ENCODE data around the gene FBXL20. TPM values are rescaled to one million over a fixed set of nuclear protein-coding genes. Genes with fewer than 3 reads are reported as not detected.

FBXL20 gene
- total and polyA plus RNA-seq, 2 of the 8 experiments (the other 6 are each of a cell fraction or from before 2014, with no cell fraction given) = 5.5 to 11.0 TPM

- Histone ChIP-seq H4K5ac (ENCODE audit: insufficient read length, low read depth, low read length) (no peak overlapping the region), H3K79me1 (ENCODE audit: low read depth, low read length) (no peaks in the 10 kb centered on the region), H4K8ac (ENCODE audit: extremely low read depth, insufficient read depth, low read length) (no peak overlapping the region; the same call in 1 of the 2 replicates), H3K23me2 (ENCODE audit: low read depth, low read length) (peaks cover 6% of the 10 kb centered on the region; the same call in 1 of the 2 replicates), H3K79me2 (ENCODE audit: control insufficient read depth in 1 of 2, insufficient read depth in 2 of 2, low read length in 2 of 2) (no peaks in the 10 kb centered on the region), H3K4me1 (replicated peaks in 1 of 4; ENCODE audit: control insufficient read depth in 3 of 4, insufficient read depth in 4 of 4, low read length in 3 of 4) (peaks cover 5 to 32% (median 24%) of the 10 kb centered on the region in 4 experiments), H3K4me3 (ENCODE audit: extremely low read depth in 1 of 4, insufficient read depth in 2 of 4, low read depth in 3 of 4, low read length in 4 of 4) (peak overlapping the region in 3 of 4 experiments; percentile 49 to 62 (median 51); a peak in 2 of 8 replicates), H2AFZ (ENCODE audit: low read length) (no peak overlapping the region), H2BK15ac (ENCODE audit: low read length) (peak overlapping the region; percentile 88), H4K20me1 (replicated peaks in 1 of 2; ENCODE audit: control insufficient read depth in 1 of 2, insufficient read depth in 2 of 2, low read length in 2 of 2) (peaks cover 0 to 5% of the 10 kb centered on the region in 2 experiments), H3K23ac (ENCODE audit: insufficient read length) (no peak overlapping the region), H2AK5ac (ENCODE audit: low read depth, low read length) (0 out of 2 replicates have a peak overlapping the region, but pooled peaks have one; percentile 80), H3K27ac (ENCODE audit: low read depth, low read length) (no peak overlapping the region), H2BK5ac (ENCODE audit: low read depth, low read length) (peak overlapping the region; percentile 87; the same call in 1 of the 2 replicates), H3K4ac (replicated peaks; ENCODE audit: insufficient read length, low read depth, low read length) (peak overlapping the region; percentile 70), H3K56ac (replicated peaks; ENCODE audit: insufficient read length, low read depth, low read length) (no peak overlapping the region), H3K36me3 (ENCODE audit: control insufficient read depth in 2 of 4, insufficient read depth in 4 of 4, low read length in 3 of 4) (peaks cover 9 to 14% (median 13%) of the 10 kb centered on the region in 4 experiments; a peak in 7 of 8 replicates), H3K18ac (ENCODE audit: extremely low read depth, low read length) (peak overlapping the region; percentile 85), H3K27me3 (replicated peaks in 1 of 4; ENCODE audit: control insufficient read depth in 3 of 4, extremely low read depth in 1 of 4, insufficient read depth in 3 of 4, low read length in 3 of 4) (peaks cover 0 to 4% (median 2%) of the 10 kb centered on the region in 4 experiments; a peak in 3 of 7 replicates), H3K14ac (ENCODE audit: insufficient read length) (no peak overlapping the region), H3K4me2 (ENCODE audit: insufficient read depth in 1 of 2, low read depth in 2 of 2, low read length in 2 of 2) (peak overlapping the region; percentile 68 to 85; a peak in 3 of 4 replicates), H3K9ac (replicated peaks in 1 of 4; ENCODE audit: extremely low read depth in 1 of 4, low read depth in 3 of 4, low read length in 3 of 4) (no peak overlapping the region; a peak in 2 of 7 replicates), H2BK20ac (ENCODE audit: low read length) (peak overlapping the region; percentile 87; the same call in 1 of the 2 replicates), H2BK120ac (replicated peaks; ENCODE audit: low read depth, low read length) (no peak overlapping the region), H2BK12ac (ENCODE audit: low read depth, low read length) (peak overlapping the region; percentile 96), H4K91ac (replicated peaks; ENCODE audit: insufficient read length, low read length) (peak overlapping the region; percentile 84), H3K9me3 (ENCODE audit: insufficient read depth in 2 of 2, low read depth in 1 of 2, low read length in 1 of 2) (no peaks in the 10 kb centered on the region)
- DNase-seq (ENCODE audit: low read depth in 1 of 2, low spot score in 2 of 2) (no peak), FAIRE-seq (no peak)
- CTCF ChIA-PET (ENCODE audit: partially characterized antibody) = interaction anchor here (0.6 to 24.1 kb wide), 11 partner anchors 9 to 1720 kb away, joined by 3 to 982 read pairs (median 6); partner anchors contain the start of genes CACNB1, RPL19 and STAC2
- 61% methylated on average over 8 of the region's 8 CpGs; no CpG with 5 or more reads in 1 of the 2 experiments for WGBS, 2 experiments (ENCODE audit: extremely low coverage in 1 of 2, insufficient coverage in 1 of 2, insufficient read length in 1 of 2, insufficient replicate concordance in 2 of 2, low coverage in 1 of 2, low lambda C conversion rate in 2 of 2, missing lambda C conversion rate in 1 of 2)
- POLR2A ChIA-PET (ENCODE audit: partially characterized antibody) = interaction anchor here (0.5 to 9.5 kb wide), 15 partner anchors 10 to 362 kb away, joined by 3 to 113 read pairs (median 5); partner anchors contain the start of genes CACNB1, RPL19 and STAC2
- TF ChIP-seq SAP30 (IDR thresholded peaks at IDR 0.05; ENCODE audit: insufficient read depth, insufficient replicate concordance, low read length) = no peak
- TF ChIP-seq FOSL1 (IDR thresholded peaks at IDR 0.05; ENCODE audit: insufficient read depth, low read depth, low read length) = no peak
- TF ChIP-seq EGR1 (IDR thresholded peaks at IDR 0.05; ENCODE audit: borderline replicate concordance, low read depth, low read length) = no peak
- no peak for TF ChIP-seq GTF2F1 (IDR thresholded peaks at IDR 0.05; ENCODE audit: borderline replicate concordance, low read depth, low read length)
- no peak for TF ChIP-seq CHD1 (IDR thresholded peaks at IDR 0.05; ENCODE audit: low read depth, low read length)
- TF ChIP-seq CTCF (IDR thresholded peaks at IDR 0.05; ENCODE audit: control extremely low read depth in 1 of 3, insufficient read depth in 1 of 3, low read depth in 1 of 3, low read length in 3 of 3) = no peak
- no peak for TF ChIP-seq SRF (IDR thresholded peaks at IDR 0.05; ENCODE audit: low read depth, low read length)
- no peak for TF ChIP-seq POU5F1 (IDR thresholded peaks at IDR 0.05; ENCODE audit: low read depth, low read length)
- TF ChIP-seq CREB1 (IDR thresholded peaks at IDR 0.05) = no peak
- no peak for TF ChIP-seq KDM4A (IDR thresholded peaks at IDR 0.05; ENCODE audit: low read depth, low read length, severe bottlenecking)
- TF ChIP-seq ASH2L (IDR thresholded peaks at IDR 0.05; ENCODE audit: low read length) = no peak
These were observed 192.5 kb downstream of the FBXL20 start for GRCh38 chr17:39208893-39209292.

Measured in H1 (cell line).